Pancreas (tissue), 10 donors: ENCODE results near the gene GAB4. TPM values are rescaled to one million over a fixed set of nuclear protein-coding genes. Genes with fewer than 3 reads are reported as not detected.
"Not testable (repeated sequence)": the region's sequence is repeated elsewhere in the genome, so short reads cannot be mapped to it uniquely, and the experiment has no call there.

Source experiments
- ATAC-seq, 4 donors: fragments of 200-7000 bp; cut with Tn5 transposase; one replicate each; pipeline versions ENCODE4 v1.8.0 to v1.9.1; 2020; ENCODE audit warnings: mild to moderate bottlenecking in 4 of 4, moderate library complexity in 4 of 4
- DNase-seq, 6 donors: peaks; one replicate each; pipeline ENCODE4 v3.0.0-alpha.2; 2020
- FAIRE-seq: peaks from 2 replicates; lab custom pipeline; 2012; peaks lifted over from hg19 to GRCh38; lab: Jason Lieb, UNC
- H3K27ac ChIP-seq, 4 donors: fragments of 200-600 bp; sonication (generic); 1 replicate in 3 of 4; 2 replicates in 1 of 4; pipeline versions ENCODE4 v1.5.0 to v1.8.0; 2020
- H3K27me3 ChIP-seq, 4 donors: fragments of 200-600 bp; one replicate each; pipeline ENCODE4 v1.8.0; 2021
- H3K36me3 ChIP-seq, 3 donors: fragments of 200-600 bp; sonication (generic) in 1 of 3; one replicate each; pipeline versions ENCODE4 v1.5.0 to v1.8.0; 2020 to 2021
- H3K4me1 ChIP-seq, 3 donors: fragments of 200-600 bp; one replicate each; pipeline ENCODE4 v1.8.0; 2021
- H3K4me3 ChIP-seq, 4 donors: fragments of 200-600 bp; sonication (generic) in 2 of 4; one replicate each; pipeline versions ENCODE4 v1.5.0 to v1.8.0; 2020 to 2021
- H3K9me3 ChIP-seq, 4 donors: fragments of 200-600 bp; one replicate each; pipeline ENCODE4 v1.8.0; 2021
- WGBS, 2 donors: extraction: QIAGEN DNeasy Blood & Tissue Kit; methylation state at CpG; one replicate each; pipeline ENCODE4 v1.1.7; 2013; 5-methylcytosine and 5-hydroxymethylcytosine counted together
- intact Hi-C, 3 donors: fragments of 100-400 bp; cut with DNase I; formaldehyde crosslinking; loops; one replicate each; pipeline versions ENCODE4 v1.11.1 to v1.14.2; 2022
- polyA plus RNA-seq, 2 donors: library from polyadenylated mRNA; stranded (reverse); fragments of 200-250 nt; gene quantifications; one replicate each; pipeline ENCODE4 v1.2.3, GENCODE V29; 2013
- total RNA-seq, 6 donors: library from RNA; stranded (reverse); fragmentation: NEBNext Ultra II Directional in 4 of 6; extraction: Animal tissue kit (Norgen Biotek cat#: 25700) in 4 of 6; gene quantifications; one replicate each; pipeline versions ENCODE4 v1.2.1 to v1.2.4, GENCODE V29; 2021 to 2023
- TF ChIP-seq, protein P1 (sequence below), 4 donors: fragments of 200-600 bp; sonication (generic) in 3 of 4; IDR thresholded peaks; one replicate each; pipeline versions ENCODE4 v1.5.0 to v1.8.0; 2021; ENCODE audit warnings: antibody characterized with exemption in 4 of 4
- donor health status: healthy with polysubstance abuse.
- donor health status: DM: no; HTN: no; CAD: no; lungs with moderate emphysema.
- donor health status: DM: no; HTN: no; CAD: no.
- donor health status: control.
- donor health status: control.
- donor health status: Bipolar disorder and iron deficiency.
- donor health status: DM: yes; HTN: yes; CAD: no.
- donor health status: DM: no; HTN: no; CAD: no.
- donor health status: DM: no; HTN: no; CAD: no.
- donor health status: DM: yes; HTN: yes; CAD: no.

GAB4 gene
- total and polyA plus RNA-seq, 8 donors: not detected

DNA sequence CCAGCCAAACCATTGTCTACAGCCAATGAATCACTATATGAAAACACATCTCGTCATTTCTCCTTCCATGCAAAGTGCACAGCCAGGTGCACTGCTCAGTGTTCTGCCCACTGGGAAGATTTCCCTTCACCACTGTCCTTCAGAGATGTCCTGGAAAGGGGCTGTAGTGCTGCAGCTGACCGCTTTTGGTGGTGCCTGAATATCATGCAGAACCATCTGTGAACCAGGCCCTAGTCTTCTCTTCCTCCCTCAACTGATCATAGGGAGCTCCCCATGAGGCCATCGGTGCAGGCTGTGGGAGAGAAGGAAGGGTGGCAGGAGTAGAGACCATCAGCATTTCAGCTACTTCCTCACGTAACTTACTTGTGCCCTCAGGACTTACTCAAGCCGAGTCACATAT lies 70.2 kb downstream of the GAB4 start:
- Histone ChIP-seq H3K4me3 (no peak overlapping the region), H3K36me3 (no peaks in the 10 kb centered on the region), H3K27me3 (no peaks in the 10 kb centered on the region), H3K27ac (no peak overlapping the region), H3K9me3 (no peaks in the 10 kb centered on the region), H3K4me1 (no peaks in the 10 kb centered on the region)
- no peak for ATAC-seq
- TF ChIP-seq, protein P1, sequence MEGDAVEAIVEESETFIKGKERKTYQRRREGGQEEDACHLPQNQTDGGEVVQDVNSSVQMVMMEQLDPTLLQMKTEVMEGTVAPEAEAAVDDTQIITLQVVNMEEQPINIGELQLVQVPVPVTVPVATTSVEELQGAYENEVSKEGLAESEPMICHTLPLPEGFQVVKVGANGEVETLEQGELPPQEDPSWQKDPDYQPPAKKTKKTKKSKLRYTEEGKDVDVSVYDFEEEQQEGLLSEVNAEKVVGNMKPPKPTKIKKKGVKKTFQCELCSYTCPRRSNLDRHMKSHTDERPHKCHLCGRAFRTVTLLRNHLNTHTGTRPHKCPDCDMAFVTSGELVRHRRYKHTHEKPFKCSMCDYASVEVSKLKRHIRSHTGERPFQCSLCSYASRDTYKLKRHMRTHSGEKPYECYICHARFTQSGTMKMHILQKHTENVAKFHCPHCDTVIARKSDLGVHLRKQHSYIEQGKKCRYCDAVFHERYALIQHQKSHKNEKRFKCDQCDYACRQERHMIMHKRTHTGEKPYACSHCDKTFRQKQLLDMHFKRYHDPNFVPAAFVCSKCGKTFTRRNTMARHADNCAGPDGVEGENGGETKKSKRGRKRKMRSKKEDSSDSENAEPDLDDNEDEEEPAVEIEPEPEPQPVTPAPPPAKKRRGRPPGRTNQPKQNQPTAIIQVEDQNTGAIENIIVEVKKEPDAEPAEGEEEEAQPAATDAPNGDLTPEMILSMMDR (IDR thresholded peaks at IDR 0.05): no peak
- no peak for DNase-seq
- WGBS, 2 donors: 61 to 79% methylated on average over 5 of the region's 5 CpGs
- intact Hi-C loops: no loop called here
- FAIRE-seq: no peak

DNA sequence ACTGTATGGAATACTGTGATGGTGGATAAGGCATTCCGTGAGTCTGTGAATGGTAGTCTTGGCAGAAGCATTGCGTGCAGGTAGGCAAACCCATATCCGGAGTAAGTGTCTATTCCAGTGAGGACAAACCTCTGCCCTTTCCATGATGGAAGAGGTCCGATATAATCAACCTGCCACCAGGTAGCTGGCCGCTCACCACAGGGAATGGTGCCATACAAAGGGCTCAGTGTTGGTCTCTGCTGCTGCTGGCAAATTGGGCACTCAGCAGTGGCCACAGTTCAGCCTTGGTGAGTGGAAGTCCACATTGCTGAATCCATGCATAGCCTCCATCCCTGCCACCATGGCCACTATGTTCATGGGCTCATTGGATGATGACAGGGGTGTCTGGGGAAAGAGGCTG lies 70.8 kb downstream of the GAB4 start:
- H3K9me3 ChIP-seq, intact Hi-C loops, H3K36me3 ChIP-seq, H3K27me3 ChIP-seq, DNase-seq, H3K4me1 ChIP-seq, H3K4me3 ChIP-seq, H3K27ac ChIP-seq, ATAC-seq, FAIRE-seq: not testable (repeated sequence)
- 74 to 81% methylated on average over 5 of the region's 5 CpGs for WGBS, 2 donors

DNA sequence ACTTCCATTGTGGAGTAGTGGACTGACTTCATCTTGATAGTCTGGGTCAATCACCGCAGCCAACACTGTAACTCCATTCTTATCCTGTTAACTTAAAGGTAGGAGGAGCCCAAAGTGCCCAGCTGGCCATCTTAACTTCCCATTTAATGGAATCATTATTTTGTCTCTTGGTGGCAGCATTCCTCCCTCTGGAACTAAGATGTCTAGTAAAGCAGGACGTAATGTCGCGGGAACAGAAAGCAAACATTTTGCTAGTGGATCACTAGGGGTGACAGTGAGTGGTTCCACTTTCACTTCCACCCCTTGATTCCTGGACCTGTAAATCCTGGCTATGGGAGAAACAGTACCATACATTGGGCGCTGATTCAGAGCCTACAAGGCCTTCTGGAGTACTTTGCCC lies 71.4 kb downstream of the GAB4 start:
- ATAC-seq (no peak), FAIRE-seq (no peak), DNase-seq (no peak)
- TF ChIP-seq, protein P1 (IDR thresholded peaks at IDR 0.05): no peak
- no peaks in the 10 kb centered on the region for H3K36me3 ChIP-seq
- no peaks in the 10 kb centered on the region for H3K27me3 ChIP-seq
- no peak overlapping the region for H3K27ac ChIP-seq
- WGBS, 2 donors: 68 to 80% methylated on average over 5 of the region's 5 CpGs
- H3K4me3 ChIP-seq: no peak overlapping the region
- intact Hi-C loops: no loop called here
- no peaks in the 10 kb centered on the region for H3K4me1 ChIP-seq
- no peaks in the 10 kb centered on the region for H3K9me3 ChIP-seq

DNA sequence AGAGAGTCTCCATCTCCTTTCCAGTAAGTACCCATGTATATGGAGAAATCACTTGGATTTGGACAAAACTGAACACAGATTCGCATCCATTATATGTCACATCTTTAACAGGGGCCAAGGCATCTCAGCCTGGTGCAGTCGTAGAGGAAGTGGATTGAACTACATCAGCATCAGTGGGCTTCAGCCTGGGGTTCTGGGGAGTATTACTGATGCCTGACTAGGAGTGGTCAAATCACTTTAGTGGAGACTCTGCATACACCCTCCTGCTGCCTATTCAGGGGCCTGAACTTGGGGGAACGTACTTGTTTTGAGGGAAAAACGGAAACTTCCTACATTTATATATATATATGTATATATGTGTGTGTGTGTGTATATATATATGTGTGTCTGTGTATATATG lies 72.8 kb downstream of the GAB4 start:
- WGBS, 2 donors: 32 to 46% methylated on average over 4 of the region's 4 CpGs
- intact Hi-C loops: no loop called here
- no peak for FAIRE-seq

DNA sequence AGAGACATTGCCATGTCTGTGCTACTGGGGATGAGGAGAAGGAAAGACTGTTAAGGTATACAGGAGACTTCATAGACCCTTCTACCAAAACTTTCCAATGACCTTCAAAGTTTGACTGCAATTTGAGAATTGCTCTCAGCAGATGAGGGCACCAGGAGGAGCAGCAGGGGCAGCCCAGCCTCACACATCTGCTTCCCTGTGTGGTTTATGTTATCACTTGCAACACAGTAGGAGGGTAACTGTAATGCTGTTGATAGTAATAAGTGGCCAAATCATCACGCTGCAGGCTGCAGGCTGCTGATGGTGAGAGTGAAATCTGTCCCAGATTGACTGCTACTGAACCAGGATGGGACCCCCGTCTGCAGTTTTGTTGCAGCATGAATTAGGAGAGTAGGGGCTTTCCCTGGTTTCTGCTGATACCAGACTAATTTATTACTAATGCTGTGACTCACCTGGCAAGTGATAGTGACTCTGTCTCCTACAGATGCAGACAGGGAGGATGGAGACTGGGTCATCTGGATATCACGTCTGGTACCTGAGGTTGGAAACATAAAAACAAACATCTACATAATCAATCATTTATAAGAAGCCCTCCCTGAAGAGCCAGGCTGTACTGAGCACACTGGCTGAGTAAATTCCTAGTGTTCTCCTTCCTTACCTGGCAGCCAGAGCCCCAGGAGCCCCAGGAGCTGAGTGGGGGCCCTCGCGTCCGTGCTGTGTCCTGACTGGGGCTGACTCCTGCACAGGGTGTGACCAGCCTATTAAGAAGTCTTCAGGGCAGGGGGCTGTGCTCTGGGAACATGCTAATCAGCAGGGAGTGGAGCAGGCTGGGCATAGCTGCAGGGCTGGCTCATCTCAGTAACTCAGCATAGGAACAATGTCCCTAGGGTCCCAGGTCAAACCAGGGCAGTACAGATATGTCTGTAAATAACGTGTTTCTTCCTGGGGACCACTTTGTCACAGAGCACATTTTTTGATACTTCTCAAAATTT lies 74.4 kb downstream of the GAB4 start:
- TF ChIP-seq, protein P1 (IDR thresholded peaks at IDR 0.05): no peak
- no peak overlapping the region for H3K4me3 ChIP-seq
- FAIRE-seq (no peak), DNase-seq (no peak), ATAC-seq (no peak)
- intact Hi-C loops: no loop called here
- H3K27ac ChIP-seq: no peak overlapping the region
- no peaks in the 10 kb centered on the region for H3K9me3 ChIP-seq
- WGBS, 2 donors: 15 to 22% methylated on average over 7 of the region's 7 CpGs
- H3K36me3 ChIP-seq: no peaks in the 10 kb centered on the region
- no peaks in the 10 kb centered on the region for H3K4me1 ChIP-seq
- H3K27me3 ChIP-seq: peaks cover 0 to 4% (median 0%) of the 10 kb centered on the region in 4 donors

More for the DNA sequence above, 72.8 kb downstream of the GAB4 start:
- no peak overlapping the region for H3K4me3 ChIP-seq
- no peaks in the 10 kb centered on the region for H3K4me1 ChIP-seq
- TF ChIP-seq, protein P1 (IDR thresholded peaks at IDR 0.05): no peak
- H3K36me3 ChIP-seq: no peaks in the 10 kb centered on the region
- no peak for ATAC-seq
- H3K27me3 ChIP-seq: peaks cover 0 to 4% (median 0%) of the 10 kb centered on the region in 4 donors
- H3K9me3 ChIP-seq: no peaks in the 10 kb centered on the region
- no peak for DNase-seq
- no peak overlapping the region for H3K27ac ChIP-seq
